Measurements from ENCODE around the gene PDE3A. TPM values are rescaled to one million over a fixed set of nuclear protein-coding genes. Genes with fewer than 3 reads are reported as not detected.

The PDE3A gene
- total RNA-seq, 1 donor, result 0.81 TPM

- DNase-seq (ENCODE audit: low read depth in 2 of 3, low spot score in 2 of 3), result no peak
Measured at GRCh38 chr12:20452496-20453010, 84.2 kb downstream of the PDE3A start.

GRCh38 chr12:20453756-20454310 lies 85.5 kb downstream of the PDE3A start:
- DNase-seq (ENCODE audit: low read depth in 2 of 3, low spot score in 2 of 3), result no peak

GRCh38 chr12:20455001-20455706 lies 86.8 kb downstream of the PDE3A start:
- DNase-seq (ENCODE audit: low read depth in 2 of 3, low spot score in 2 of 3), result no peak

GRCh38 chr12:20457582-20457981 lies 89.2 kb downstream of the PDE3A start:
- no peak for DNase-seq (ENCODE audit: low read depth in 2 of 3, low spot score in 2 of 3)

- DNase-seq (ENCODE audit: low read depth in 2 of 3, low spot score in 2 of 3), result no peak
Measured at GRCh38 chr12:20458011-20458410, 89.7 kb downstream of the PDE3A start.

GRCh38 chr12:20459920-20460319 lies 91.6 kb downstream of the PDE3A start:
- no peak for DNase-seq (ENCODE audit: low read depth in 2 of 3, low spot score in 2 of 3)

- DNase-seq (ENCODE audit: low read depth in 2 of 3, low spot score in 2 of 3), result no peak
Measured at GRCh38 chr12:20460956-20461355, 92.6 kb downstream of the PDE3A start.

- peak in 2 of 3 donors; percentile 6 to 26 for DNase-seq (ENCODE audit: low read depth in 2 of 3, low spot score in 2 of 3)
Measured at GRCh38 chr12:20463913-20464524, 95.7 kb downstream of the PDE3A start.

GRCh38 chr12:20469300-20469699 lies 101.0 kb downstream of the PDE3A start:
- DNase-seq (ENCODE audit: low read depth in 2 of 3, low spot score in 2 of 3), result no peak

- no peak for DNase-seq (ENCODE audit: low read depth in 2 of 3, low spot score in 2 of 3)
Measured at GRCh38 chr12:20469756-20470155, 101.4 kb downstream of the PDE3A start.

- no peak for DNase-seq (ENCODE audit: low read depth in 2 of 3, low spot score in 2 of 3)
Measured at GRCh38 chr12:20472102-20472782, 103.9 kb downstream of the PDE3A start.

GRCh38 chr12:20473133-20473532 lies 104.8 kb downstream of the PDE3A start:
- no peak for DNase-seq (ENCODE audit: low read depth in 2 of 3, low spot score in 2 of 3)

- no peak for DNase-seq (ENCODE audit: low read depth in 2 of 3, low spot score in 2 of 3)
Measured at GRCh38 chr12:20474016-20474415, 105.7 kb downstream of the PDE3A start.

GRCh38 chr12:20474443-20474842 lies 106.1 kb downstream of the PDE3A start:
- no peak for DNase-seq (ENCODE audit: low read depth in 2 of 3, low spot score in 2 of 3)

- DNase-seq (ENCODE audit: low read depth in 2 of 3, low spot score in 2 of 3), result no peak
Measured at GRCh38 chr12:20475542-20475941, 107.2 kb downstream of the PDE3A start.

GRCh38 chr12:20476551-20476950 lies 108.2 kb downstream of the PDE3A start:
- DNase-seq (ENCODE audit: low read depth in 2 of 3, low spot score in 2 of 3), result no peak

GRCh38 chr12:20477255-20477654 lies 108.9 kb downstream of the PDE3A start:
- no peak for DNase-seq (ENCODE audit: low read depth in 2 of 3, low spot score in 2 of 3)

- DNase-seq (ENCODE audit: low read depth in 2 of 3, low spot score in 2 of 3), result no peak
Measured at GRCh38 chr12:20477672-20478071, 109.3 kb downstream of the PDE3A start.

- no peak for DNase-seq (ENCODE audit: low read depth in 2 of 3, low spot score in 2 of 3)
Measured at GRCh38 chr12:20482491-20483054, 114.2 kb downstream of the PDE3A start.

GRCh38 chr12:20483776-20484175 lies 115.4 kb downstream of the PDE3A start:
- DNase-seq (ENCODE audit: low read depth in 2 of 3, low spot score in 2 of 3), result no peak

GRCh38 chr12:20486233-20486632 lies 117.9 kb downstream of the PDE3A start:
- DNase-seq (ENCODE audit: low read depth in 2 of 3, low spot score in 2 of 3), result no peak
